Spinal cord (tissue), 10 donors: Measurements from ENCODE around the gene MAT2A. TPM values are rescaled to one million over a fixed set of nuclear protein-coding genes. Genes with fewer than 3 reads are reported as not detected.
"Not testable (repeated sequence)": the region's sequence is repeated elsewhere in the genome, so short reads cannot be mapped to it uniquely, and the experiment has no call there.

Source experiments
- DNase-seq, 6 donors: peaks; one replicate each; pipeline versions ENCODE4 v3.0.0 to v3.0.0-alpha.2; 2013 to 2015; ENCODE audit warnings: low spot score in 6 of 6, low read depth in 4 of 6
- H3K27ac ChIP-seq: one replicate; pipeline ENCODE4 v1.5.1; 2013; ENCODE audit warnings: low read depth, low read length, control low read depth
- H3K27me3 ChIP-seq: one replicate; pipeline ENCODE4 v1.6.1; 2013; ENCODE audit warnings: low read length; ENCODE audit not compliant: control insufficient read depth, insufficient read depth
- H3K36me3 ChIP-seq: one replicate; pipeline ENCODE4 v1.6.1; 2013; ENCODE audit warnings: low read length; ENCODE audit not compliant: control insufficient read depth, insufficient read depth
- H3K4me1 ChIP-seq: one replicate; pipeline ENCODE4 v1.6.1; 2013; ENCODE audit warnings: low read length; ENCODE audit not compliant: control insufficient read depth, insufficient read depth
- H3K4me3 ChIP-seq: one replicate; pipeline ENCODE4 v1.5.1; 2013; ENCODE audit warnings: low read depth, low read length, control low read depth
- H3K9me3 ChIP-seq: one replicate; pipeline ENCODE4 v1.6.1; 2013; ENCODE audit warnings: low read length; ENCODE audit not compliant: control insufficient read depth, insufficient read depth
- WGBS: methylation state at CpG from one replicate; pipeline ENCODE4 v1.1.5; 2013; ENCODE audit warnings: missing lambda C conversion rate; ENCODE audit not compliant: insufficient coverage; 5-methylcytosine and 5-hydroxymethylcytosine counted together
- polyA plus RNA-seq, 2 donors: library from polyadenylated mRNA; unstranded; fragments of 120-200 nt; gene quantifications; one replicate each; pipeline ENCODE4 v1.2.1, GENCODE V29; 2013; ENCODE audit not compliant: insufficient read length in 2 of 2
- total RNA-seq, 2 donors: library from RNA; depleted of rRNA in 1 of 2; stranded (reverse); fragments of 120-200 nt in 1 of 2; fragments of >200 nt in 1 of 2; gene quantifications; one replicate each; pipeline versions ENCODE4 v1.2.3 to v1.2.4, GENCODE V29; 2013 to 2014
- donor health status: healthy.

The MAT2A gene
- total and polyA plus RNA-seq, 4 donors: 112 to 337 (median 223) TPM

GRCh38 chr2:85553184-85553583 lies 14.2 kb downstream of the MAT2A start:
- no peaks in the 10 kb centered on the region for H3K27me3 ChIP-seq
- no peak overlapping the region for H3K4me3 ChIP-seq
- no peaks in the 10 kb centered on the region for H3K4me1 ChIP-seq
- H3K9me3 ChIP-seq: no peaks in the 10 kb centered on the region
- H3K27ac ChIP-seq: no peak overlapping the region
- whole genome bisulfite sequencing: 84% methylated on average over 6 of the region's 6 CpGs
- H3K36me3 ChIP-seq: peaks cover 53% of the 10 kb centered on the region
- no peak for DNase-seq

DNA sequence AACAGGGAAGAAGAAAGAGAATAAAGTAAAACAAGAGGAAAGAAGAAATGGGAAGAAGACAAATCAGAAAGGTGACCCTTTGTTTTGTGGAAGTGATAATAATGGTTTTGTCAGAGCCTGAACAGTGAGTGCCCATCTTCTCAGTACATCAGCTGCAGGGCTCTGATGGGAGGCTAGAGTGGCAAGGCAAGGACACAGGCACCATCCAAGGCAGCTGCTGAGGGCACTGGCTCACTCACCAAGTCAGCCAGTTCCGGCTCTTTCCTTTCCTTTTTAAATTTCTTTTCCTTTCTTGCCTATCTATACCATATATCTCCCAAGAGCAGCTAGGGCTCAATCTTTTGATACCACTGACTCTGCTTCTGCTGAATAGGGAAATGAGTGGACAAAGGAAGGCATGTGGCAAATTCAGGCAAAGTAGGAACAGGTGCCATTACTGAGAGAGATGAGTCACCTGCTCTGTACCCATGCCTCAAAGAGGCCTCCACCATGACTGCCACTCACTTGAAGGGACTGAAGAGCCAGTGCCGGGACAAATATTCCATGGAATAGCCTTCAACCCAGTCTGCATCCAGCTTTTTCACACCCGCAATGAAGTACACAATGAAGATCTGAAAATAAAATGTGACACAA lies 16.1 kb downstream of the MAT2A start:
- Histone ChIP-seq H3K36me3 (peaks cover 52% of the 10 kb centered on the region), H3K4me3 (no peak overlapping the region), H3K27ac (no peak overlapping the region), H3K27me3 (no peaks in the 10 kb centered on the region), H3K4me1 (peaks cover 1% of the 10 kb centered on the region), H3K9me3 (no peaks in the 10 kb centered on the region)
- no CpG with 5 or more reads among the region's 3 CpGs for WGBS
- DNase-seq: no peak

DNA sequence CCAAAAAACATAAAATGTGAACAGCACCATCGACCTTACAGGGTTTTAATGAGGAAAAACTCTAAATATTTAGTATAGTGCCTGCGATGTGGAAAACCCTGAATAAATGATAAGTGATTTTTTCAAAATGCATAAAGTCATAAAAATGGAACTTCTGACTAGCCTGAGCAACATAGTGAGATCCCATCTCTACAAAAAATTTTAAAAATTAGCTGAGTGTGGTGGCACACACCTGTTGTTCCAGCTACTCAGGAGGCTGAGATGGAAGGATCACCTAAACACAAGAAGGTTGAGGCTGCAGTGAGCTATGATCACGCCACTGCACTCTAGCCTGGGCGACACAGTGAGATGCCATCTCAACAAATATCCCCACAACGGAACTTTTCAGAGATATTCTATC lies 18.2 kb downstream of the MAT2A start:
- Histone ChIP-seq H3K4me1 (peaks cover 15% of the 10 kb centered on the region), H3K27ac (no peak overlapping the region), H3K27me3 (no peaks in the 10 kb centered on the region), H3K36me3 (peaks cover 40% of the 10 kb centered on the region), H3K4me3 (no peak overlapping the region), H3K9me3 (no peaks in the 10 kb centered on the region)
- DNase-seq: no peak
- 100% methylated on average over 2 of the region's 5 CpGs for WGBS

GRCh38 chr2:85558160-85558559 lies 19.2 kb downstream of the MAT2A start:
- no CpG with 5 or more reads among the region's 1 CpG for WGBS
- DNase-seq: no peak
- Histone ChIP-seq H3K4me1 (peaks cover 17% of the 10 kb centered on the region), H3K27me3 (no peaks in the 10 kb centered on the region), H3K27ac (no peak overlapping the region), H3K9me3 (no peaks in the 10 kb centered on the region), H3K4me3 (no peak overlapping the region), H3K36me3 (peaks cover 36% of the 10 kb centered on the region)

DNA sequence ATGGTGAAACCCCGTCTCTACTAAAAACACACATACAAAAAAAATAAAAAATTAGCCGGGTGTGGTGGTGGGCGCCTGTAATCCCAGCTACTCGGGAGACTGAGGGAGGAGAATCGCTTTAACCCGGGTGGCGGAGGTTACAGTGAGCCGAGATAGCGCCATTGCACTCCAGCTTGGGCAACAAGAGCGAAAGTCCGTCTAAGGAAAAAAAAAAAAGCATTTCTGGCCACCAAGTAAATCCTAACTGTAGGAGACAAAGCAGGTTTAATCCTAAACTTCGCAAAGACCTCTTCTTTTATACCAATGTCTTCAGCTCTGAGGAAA lies 21.4 kb downstream of the MAT2A start:
- not testable (repeated sequence) for H3K9me3 ChIP-seq, DNase-seq, H3K27ac ChIP-seq, H3K27me3 ChIP-seq
- H3K4me3 ChIP-seq: peak overlapping the region; percentile 96
- WGBS: 86% methylated on average over 11 of the region's 12 CpGs
- peaks cover 17% of the 10 kb centered on the region for H3K4me1 ChIP-seq
- H3K36me3 ChIP-seq: peaks cover 14% of the 10 kb centered on the region

- peak overlapping the region; percentile 96 for H3K4me3 ChIP-seq
- no peaks in the 10 kb centered on the region for H3K9me3 ChIP-seq
- DNase-seq: no peak
- WGBS: 5% methylated on average over 10 of the region's 14 CpGs
- peaks cover 17% of the 10 kb centered on the region for H3K4me1 ChIP-seq
- H3K27me3 ChIP-seq: no peaks in the 10 kb centered on the region
- H3K36me3 ChIP-seq: peaks cover 13% of the 10 kb centered on the region
- H3K27ac ChIP-seq: peak overlapping the region; percentile 90
Measured at GRCh38 chr2:85560812-85561279, 21.9 kb downstream of the MAT2A start.

DNA sequence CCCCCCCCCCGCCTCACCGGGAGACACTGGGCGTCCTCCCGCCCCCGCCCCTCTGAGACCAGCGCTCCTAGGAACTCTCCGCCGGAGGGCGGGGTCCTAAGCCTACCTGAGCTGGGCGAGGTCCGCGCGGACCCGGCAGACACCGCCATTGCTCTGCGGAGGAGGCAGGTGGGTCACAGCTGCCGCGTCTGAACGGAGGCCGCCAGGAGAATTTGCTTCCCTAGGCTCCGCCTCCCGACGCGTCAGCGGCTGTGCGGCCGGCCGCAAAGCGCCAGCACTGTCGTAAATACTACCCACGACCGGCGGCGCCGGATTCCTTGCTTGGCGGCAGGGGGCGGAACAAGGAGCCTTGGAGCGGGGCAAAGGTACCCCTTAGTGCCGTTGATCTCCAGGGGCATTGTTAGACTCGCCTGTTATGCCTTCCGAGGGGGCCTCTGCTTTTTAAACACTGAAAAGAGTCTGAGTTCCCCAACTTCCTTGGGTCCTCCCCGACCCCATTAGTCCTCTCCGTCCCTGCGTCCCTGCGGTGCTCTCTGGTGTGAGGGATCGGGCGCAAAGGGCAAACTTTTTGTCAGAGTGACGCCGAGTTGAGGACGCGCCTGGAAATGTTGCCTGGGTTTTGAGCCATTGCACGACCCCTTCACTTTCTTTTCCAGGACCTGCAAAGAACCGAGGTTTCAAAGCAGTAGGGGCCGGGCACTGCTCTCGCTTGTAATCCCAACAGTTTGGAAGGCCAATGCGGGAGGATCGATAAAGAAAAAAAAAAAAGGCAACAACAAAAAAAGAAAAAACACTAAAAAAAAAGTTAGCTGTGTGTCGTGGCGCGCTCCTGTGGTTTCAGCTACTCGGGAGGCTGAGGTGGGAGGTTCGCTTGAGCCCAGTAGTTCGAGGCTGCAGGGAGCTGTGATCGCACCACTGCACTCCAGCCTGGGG lies 22.6 kb downstream of the MAT2A start, which contains the start of gene GGCX:
GGCX (minus strand) TSS at position 214 of the 933 bp plus-strand sequence; CDS start at position 149, 65 bp downstream.
- Histone ChIP-seq H3K4me1 (peaks cover 17% of the 10 kb centered on the region), H3K27ac (peak within 1 kb of the TSS; percentile 90), H3K27me3 (no peaks in the 10 kb centered on the region), H3K36me3 (peaks cover 9% of the 10 kb centered on the region), H3K4me3 (peak within 1 kb of the TSS; percentile 96), H3K9me3 (no peaks in the 10 kb centered on the region)
- peak; percentile 81 to 98 (median 92) for DNase-seq
- 5% methylated on average over 50 of the region's 64 CpGs for WGBS

DNA sequence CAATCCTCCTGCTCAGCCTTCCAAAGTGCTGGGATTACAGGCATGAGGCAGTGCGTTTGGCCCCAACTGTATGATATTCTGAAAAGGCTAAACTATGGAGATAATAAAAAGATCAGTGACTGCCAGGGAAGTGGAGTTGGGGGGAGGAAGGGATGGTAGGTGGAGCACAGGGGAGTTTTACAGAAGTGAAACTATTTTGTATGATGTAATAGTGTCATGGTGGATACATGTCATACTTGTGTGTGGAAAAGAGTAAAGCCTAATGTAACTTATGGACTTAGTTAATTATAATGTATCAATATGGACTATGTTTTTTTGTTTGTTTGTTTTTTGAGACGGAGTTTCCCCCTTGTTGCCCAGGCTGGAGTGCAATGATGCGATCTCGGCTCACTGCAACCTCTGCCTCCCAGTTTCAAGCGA lies 25.2 kb downstream of the MAT2A start:
- WGBS: 93% methylated on average over 3 of the region's 5 CpGs
- peaks cover 17% of the 10 kb centered on the region for H3K4me1 ChIP-seq
- no peak overlapping the region for H3K27ac ChIP-seq
- H3K9me3 ChIP-seq: no peaks in the 10 kb centered on the region
- H3K27me3 ChIP-seq: no peaks in the 10 kb centered on the region
- H3K36me3 ChIP-seq: no peaks in the 10 kb centered on the region
- no peak overlapping the region for H3K4me3 ChIP-seq
- DNase-seq: no peak

- WGBS: 92% methylated on average over 2 of the region's 4 CpGs
- DNase-seq: no peak
- no peak overlapping the region for H3K27ac ChIP-seq
- no peaks in the 10 kb centered on the region for H3K9me3 ChIP-seq
- no peaks in the 10 kb centered on the region for H3K36me3 ChIP-seq
- H3K4me1 ChIP-seq: peaks cover 8% of the 10 kb centered on the region
- H3K4me3 ChIP-seq: no peak overlapping the region
- no peaks in the 10 kb centered on the region for H3K27me3 ChIP-seq
Measured at GRCh38 chr2:85566265-85566664, 27.3 kb downstream of the MAT2A start.
